Head of caudate nucleus (tissue), 42 donors: ENCODE results near the gene MTFP1.
A peak's percentile ranks its signal among the peaks of the same experiment; 100 is the strongest.
"Not testable (repeated sequence)": the region's sequence is repeated elsewhere in the genome, so short reads cannot be mapped to it uniquely, and the experiment has no call there.

Experiments used
- DNase-seq, 42 donors: peaks; one replicate each; pipeline versions ENCODE4 v3.0.0 to v3.0.0-alpha.2; 2020 to 2021; ENCODE audit warnings: mixed read lengths in 7 of 42
- intact Hi-C: fragments of 100-400 bp; cut with DNase I; formaldehyde crosslinking; loops from one replicate; pipeline ENCODE4 v1.15.0; 2022

Gene MTFP1

DNA sequence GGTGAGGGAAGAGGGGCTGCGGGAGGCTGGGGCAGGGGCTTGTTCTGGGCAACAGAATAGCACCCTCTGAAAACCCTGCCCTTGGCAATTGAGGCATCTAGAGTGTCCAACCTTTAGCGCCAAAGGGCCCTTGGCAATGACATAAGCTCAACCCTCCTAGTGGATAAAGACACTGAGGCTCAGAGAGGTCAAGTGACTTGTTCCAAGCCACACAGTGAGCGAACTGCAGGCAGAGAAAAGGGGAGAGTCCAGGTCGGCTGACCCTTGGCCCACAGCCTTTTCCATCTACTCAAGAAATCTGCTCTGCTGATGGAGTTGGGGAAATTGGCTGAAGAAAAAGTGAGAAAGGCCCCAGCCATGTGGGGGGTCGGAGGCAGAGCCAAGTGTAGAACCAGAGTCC is 25.9 kb upstream of the MTFP1 start:
- DNase-seq: no peak
- intact Hi-C loops: no loop called here

DNA sequence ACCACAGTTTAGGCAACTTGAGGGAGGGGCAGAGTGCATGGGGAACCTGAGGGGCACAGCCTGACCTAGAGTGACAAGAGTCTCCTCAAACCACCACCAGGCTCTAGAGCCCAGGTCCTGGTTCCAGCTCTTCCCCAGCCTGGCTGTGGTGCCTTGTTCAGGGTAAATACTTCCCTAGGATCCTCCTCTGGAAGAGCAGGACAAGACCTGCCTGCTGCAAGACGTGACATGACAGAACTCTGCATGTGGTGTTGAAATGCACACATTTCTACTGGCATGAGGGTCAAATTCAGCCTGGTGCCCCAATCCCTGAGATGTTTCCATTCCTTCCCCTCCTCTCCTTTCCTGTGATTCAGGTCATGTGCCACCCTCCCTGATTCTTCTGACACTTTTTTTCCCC is 25.4 kb upstream of the MTFP1 start:
- intact Hi-C loops: no loop called here
- no peak for DNase-seq

GRCh38 chr22:30401024-30401423 is 24.5 kb upstream of the MTFP1 start:
- DNase-seq, intact Hi-C loops: not testable (repeated sequence)

DNA sequence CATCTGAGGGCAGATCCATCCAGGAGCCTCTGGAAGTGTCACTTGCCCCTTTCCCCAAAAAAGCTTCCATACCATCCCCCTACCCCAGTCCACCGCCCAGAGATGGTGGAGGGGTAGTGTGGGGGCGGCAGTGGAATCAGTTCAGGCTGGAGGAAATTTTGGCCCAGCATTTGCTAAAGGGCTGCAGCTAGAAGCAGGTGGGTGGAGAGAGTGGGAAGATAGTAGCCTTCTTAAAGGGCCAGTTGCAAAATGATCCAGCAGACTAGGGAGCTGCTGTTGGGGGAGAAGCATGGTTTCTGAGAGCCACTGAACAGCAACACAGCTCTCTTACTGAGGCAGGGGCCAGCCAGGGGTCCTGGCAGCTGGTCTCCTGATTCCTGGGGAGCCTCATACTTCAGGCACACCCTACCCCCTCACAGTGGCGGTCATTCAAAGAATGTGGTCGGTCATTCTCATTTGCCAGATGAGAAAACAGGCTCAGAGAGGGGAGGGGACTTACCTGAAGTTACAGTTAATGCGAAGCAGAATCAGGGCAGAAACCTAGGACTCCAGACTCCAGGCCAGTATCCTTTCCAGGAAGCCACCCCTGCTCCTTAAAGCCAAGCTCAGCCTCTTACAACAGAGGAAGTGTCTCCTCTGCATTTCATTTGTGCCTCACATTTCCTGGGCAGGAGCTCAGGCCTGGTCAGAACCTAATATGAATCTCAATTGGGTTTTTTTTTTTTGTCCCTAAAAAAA is 23.4 kb upstream of the MTFP1 start:
- intact Hi-C loops: no loop called here
- peak in 1 of 42 donors; percentile 52 for DNase-seq

GRCh38 chr22:30402766-30403104 is 22.8 kb upstream of the MTFP1 start:
- intact Hi-C loops: not testable (repeated sequence)

DNA sequence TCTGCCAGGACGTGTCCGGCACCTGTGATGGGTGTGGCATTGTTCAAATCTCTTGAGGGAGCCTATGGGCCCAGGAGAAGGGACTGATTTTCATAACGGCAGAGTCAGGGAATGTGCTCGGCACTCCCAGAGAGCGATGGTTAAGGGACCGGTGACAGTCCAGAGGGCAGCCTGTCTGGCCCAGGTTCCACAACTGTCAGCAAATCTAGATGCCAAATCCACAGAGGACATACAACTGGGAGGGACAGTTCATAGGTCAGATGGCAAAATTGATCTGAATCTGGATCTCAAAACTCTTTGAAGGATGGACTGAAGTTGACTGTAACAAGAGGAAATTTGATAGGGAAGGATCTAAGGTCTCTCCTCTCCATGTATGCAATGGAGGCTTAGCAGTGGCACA is 21.3 kb upstream of the MTFP1 start:
- intact Hi-C loops: no loop called here
- no peak for DNase-seq

More at GRCh38 chr22:30402766-30403104, 22.8 kb upstream of the MTFP1 start:
- not testable (repeated sequence) for DNase-seq

GRCh38 chr22:30405731-30406130 is 19.8 kb upstream of the MTFP1 start:
- no peak for DNase-seq
- intact Hi-C loops: no loop called here

GRCh38 chr22:30406400-30406799 is 19.2 kb upstream of the MTFP1 start:
- no peak for DNase-seq

GRCh38 chr22:30408388-30409102 is 17.0 kb upstream of the MTFP1 start:
- no peak for DNase-seq
- intact Hi-C loops: no loop called here

More at GRCh38 chr22:30406400-30406799, 19.2 kb upstream of the MTFP1 start:
- intact Hi-C loops: no loop called here

DNA sequence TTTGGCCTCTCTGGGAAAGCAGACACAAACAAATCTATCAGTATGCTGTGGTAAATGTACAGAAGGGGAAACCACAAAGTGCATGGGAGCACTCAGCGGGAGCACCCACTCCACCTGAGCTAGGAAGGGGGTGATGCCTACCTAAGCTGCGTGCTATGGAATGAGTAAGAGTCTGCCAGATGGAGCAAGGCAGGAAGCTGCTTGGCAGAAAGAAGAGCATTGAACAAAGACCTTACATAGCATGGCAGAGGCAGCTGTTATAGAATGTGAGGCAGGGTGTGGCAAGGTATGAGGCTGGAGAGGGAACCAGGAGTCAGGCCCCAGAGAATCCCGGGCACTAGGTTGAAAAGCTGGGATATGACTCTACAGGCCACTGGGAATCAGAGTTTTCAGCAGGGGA is 13.8 kb upstream of the MTFP1 start:
- intact Hi-C loops: no loop called here
- peak in 14 of 42 donors; percentile 24 to 71 (median 42) for DNase-seq

DNA sequence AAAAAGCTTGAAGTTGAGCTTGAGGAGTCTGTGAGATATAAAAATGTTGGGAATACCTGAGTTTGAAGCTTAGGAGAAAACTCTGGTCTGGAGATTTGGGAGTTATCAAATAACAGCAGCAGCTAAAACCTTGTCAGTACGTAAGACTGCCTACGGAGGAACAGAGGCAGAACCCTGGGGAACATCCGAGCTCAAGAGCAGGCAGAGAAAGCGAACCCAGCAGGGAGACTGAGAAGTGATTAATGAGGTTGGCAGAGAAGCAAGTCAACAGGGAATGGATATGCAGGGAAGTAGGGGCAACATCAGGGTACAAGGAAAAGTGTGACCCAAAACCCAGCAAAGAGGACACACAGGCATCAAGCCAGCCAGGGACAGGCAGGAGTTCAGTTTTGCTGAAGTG is 12.6 kb upstream of the MTFP1 start:
- intact Hi-C loops: no loop called here
- peak in 1 of 42 donors; percentile 64 for DNase-seq

DNA sequence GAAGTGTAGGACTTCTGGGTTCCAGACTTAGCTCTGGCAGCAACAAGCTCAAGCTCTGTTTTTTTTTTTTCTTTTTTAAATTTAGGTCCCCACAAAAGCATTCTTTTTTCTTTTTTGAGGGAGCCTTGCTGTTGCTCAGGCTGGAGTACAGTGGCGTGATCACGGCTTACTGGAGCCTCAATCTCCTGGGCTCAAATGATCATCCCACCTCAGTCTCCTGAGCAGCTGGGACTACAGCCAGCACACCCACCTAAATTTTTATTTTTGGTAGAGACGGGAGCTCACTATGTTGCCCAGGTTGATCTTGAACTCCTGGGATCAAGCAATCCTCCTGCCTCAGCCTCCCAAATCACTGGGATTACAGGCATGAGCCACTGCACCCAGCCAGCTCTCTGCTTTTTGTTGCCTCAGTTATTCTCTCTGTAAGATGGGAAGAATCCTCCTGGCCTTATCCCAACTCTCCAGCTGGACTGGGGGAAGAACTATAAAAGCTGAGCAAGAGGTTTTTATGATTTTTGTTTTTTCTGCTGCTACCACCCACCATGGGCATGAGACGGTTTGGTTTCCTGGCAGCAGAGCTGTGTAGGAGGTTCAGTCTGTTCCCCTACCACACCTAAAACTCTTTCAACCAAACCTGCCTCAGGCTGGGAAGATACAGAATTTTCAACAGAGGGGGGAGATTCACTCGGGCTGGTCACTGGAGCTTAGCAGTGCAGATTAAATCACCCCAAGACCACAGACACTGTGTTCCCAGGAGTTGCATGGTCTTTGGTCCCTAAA is 11.6 kb upstream of the MTFP1 start:
- intact Hi-C loops: no loop called here
- DNase-seq: peak in 15 of 42 donors; percentile 27 to 80 (median 54)

GRCh38 chr22:30414525-30415047 is 11.0 kb upstream of the MTFP1 start:
- intact Hi-C loops: no loop called here
- no peak for DNase-seq

GRCh38 chr22:30416403-30416802 is 9.2 kb upstream of the MTFP1 start:
- no peak for DNase-seq
- intact Hi-C loops: no loop called here

DNA sequence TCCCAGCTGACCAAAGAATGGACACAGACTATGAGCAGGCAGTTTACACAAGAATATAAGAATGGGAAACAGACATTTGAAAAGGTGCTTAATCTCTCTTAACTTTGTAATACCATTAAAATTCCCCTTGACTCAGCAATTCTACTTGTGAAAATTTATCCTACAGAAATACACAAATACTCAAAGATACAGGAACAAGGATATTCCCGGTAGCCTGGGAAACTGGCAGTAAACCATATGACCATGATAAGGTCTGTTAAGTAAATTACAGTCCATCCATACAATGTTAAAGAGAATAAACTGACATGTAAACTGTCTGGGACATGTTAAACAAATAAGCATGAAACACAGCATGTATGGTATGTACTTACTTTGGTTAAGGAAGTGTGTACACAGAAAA is 8.7 kb upstream of the MTFP1 start:
- no peak for DNase-seq

DNA sequence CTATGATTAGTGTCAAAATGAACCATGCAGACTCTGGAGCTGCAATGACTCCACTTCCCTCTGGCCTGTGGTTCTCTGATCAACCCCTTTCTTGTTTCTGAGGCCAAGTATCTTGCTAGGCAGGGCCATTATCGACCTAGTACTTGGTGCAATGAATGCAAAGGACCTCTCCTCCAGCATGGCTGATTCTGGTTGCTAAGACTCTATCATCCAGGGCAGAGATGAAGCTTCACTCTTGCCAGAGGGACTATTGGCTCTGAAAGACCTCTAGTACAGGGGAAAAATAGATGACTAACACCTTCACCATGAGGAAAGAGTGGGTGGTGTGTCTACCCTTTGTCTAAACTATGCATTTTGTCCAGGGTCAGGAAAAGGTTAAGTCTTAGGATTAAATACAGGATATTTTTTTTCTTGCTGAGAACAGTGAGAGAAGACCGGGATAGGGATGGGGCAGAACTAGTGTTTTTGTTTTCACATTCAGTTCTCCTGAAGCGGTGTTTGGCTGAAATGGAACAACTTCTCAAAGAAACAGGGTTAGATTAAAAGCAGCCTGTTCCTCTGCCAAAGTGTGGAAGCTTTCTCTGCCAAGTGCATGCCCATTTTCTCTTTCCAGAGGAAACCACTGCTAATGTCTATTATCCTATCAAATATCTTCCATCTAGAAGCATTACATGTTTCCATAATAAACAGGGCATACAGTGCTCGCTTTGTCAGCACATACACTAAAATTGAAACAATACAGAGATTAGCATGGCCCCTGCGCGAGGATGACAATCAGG is 5.0 kb upstream of the MTFP1 start:
- intact Hi-C loops: loop anchor here (10.0 kb wide), 1 partner anchor 164 kb away; no protein-coding TSS in a partner anchor
- DNase-seq: no peak

More for the DNA sequence above, 8.7 kb upstream of the MTFP1 start:
- intact Hi-C loops: no loop called here

DNA sequence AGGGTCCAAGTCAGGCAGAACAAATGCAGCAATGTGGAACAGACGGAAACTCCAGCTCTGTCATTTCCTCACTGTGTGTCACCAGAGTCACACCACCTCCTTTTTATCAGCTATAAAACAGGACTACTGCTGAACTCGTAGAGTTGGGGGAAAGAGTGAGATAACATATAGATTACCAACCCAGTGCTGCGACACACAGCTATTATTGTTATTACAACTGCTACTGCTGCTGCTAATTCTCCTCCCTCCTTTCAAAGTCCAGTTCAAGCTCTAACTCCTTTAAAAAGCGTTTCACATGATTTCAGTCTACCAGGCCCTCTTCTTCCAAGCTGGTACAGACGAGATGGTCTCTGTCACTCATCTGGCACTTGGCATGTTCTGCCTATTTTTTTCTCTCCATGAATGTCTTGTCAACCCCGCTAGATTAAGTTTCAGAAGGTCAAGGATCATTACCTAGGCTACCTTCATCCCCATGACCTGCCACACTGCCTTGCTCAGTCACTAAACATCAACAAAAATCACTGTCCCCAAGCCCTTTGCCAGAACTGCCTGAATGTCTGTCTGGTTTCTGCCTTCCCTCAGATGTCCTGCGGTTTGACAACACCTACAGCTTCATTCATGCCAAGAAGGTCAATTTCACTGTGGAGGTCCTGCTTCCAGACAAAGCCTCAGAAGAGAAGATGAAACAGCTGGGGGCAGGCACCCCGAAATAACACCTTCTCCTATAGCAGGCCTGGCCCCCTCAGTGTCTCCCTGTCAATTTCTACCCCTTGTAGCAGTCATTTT is 3.7 kb upstream of the MTFP1 start:
- no peak for DNase-seq
- intact Hi-C loops: loop anchor here (10.0 kb wide), 1 partner anchor 163 kb away; no protein-coding TSS in a partner anchor
